ENCODE measurements around the gene PTGIS.

Gene PTGIS

GRCh38 chr20:49521356-49521755 lies 46.6 kb downstream of the PTGIS start:
- no peak for DNase-seq

- no peak for DNase-seq
Observed at GRCh38 chr20:49519777-49520359, 48.1 kb downstream of the PTGIS start.

GRCh38 chr20:49519212-49519712 lies 48.7 kb downstream of the PTGIS start:
- no peak for DNase-seq

GRCh38 chr20:49518576-49518975 lies 49.4 kb downstream of the PTGIS start:
- no peak for DNase-seq

- no peak for DNase-seq
Observed at GRCh38 chr20:49517805-49518100, 50.2 kb downstream of the PTGIS start.

- no peak for DNase-seq
Observed at GRCh38 chr20:49516916-49517804, 50.8 kb downstream of the PTGIS start.

- DNase-seq, result no peak
Observed at GRCh38 chr20:49515586-49515985, 52.4 kb downstream of the PTGIS start.

- DNase-seq, result no peak
Observed at GRCh38 chr20:49513517-49513916, 54.4 kb downstream of the PTGIS start.

GRCh38 chr20:49513009-49513408 lies 54.9 kb downstream of the PTGIS start:
- DNase-seq, result no peak

- DNase-seq, result no peak
Observed at GRCh38 chr20:49511788-49512525, 56.0 kb downstream of the PTGIS start.

- DNase-seq, result no peak
Observed at GRCh38 chr20:49510562-49511122, 57.3 kb downstream of the PTGIS start.

- peak; percentile 20 for DNase-seq
Observed at GRCh38 chr20:49508435-49509199, 59.3 kb downstream of the PTGIS start.

GRCh38 chr20:49507741-49508434 lies 60.0 kb downstream of the PTGIS start:
- DNase-seq, result no peak

GRCh38 chr20:49505518-49505917 lies 62.4 kb downstream of the PTGIS start:
- DNase-seq, result peak; percentile 47

GRCh38 chr20:49503176-49503575 lies 64.8 kb downstream of the PTGIS start:
- no peak for DNase-seq

GRCh38 chr20:49501917-49502316 lies 66.0 kb downstream of the PTGIS start:
- DNase-seq, result no peak

GRCh38 chr20:49497398-49497669 lies 70.6 kb downstream of the PTGIS start:
- DNase-seq, result no peak

GRCh38 chr20:49496553-49497397 lies 71.2 kb downstream of the PTGIS start:
- no peak for DNase-seq

GRCh38 chr20:49496043-49496442 lies 71.9 kb downstream of the PTGIS start:
- no peak for DNase-seq

GRCh38 chr20:49490689-49491088 lies 77.2 kb downstream of the PTGIS start:
- no peak for DNase-seq

GRCh38 chr20:49489688-49490087 lies 78.2 kb downstream of the PTGIS start:
- DNase-seq, result no peak

Measured in DMS79 (cell line).